ENCODE measurements around the gene KRTAP10-10.

GRCh38 chr21:44595524-44595923, 41.6 kb upstream of the KRTAP10-10 start:
- TF ChIP-seq POLR2A (IDR thresholded peaks at IDR 0.05) (no peak), CTCF (IDR thresholded peaks at IDR 0.05 in 8 of 11, conservative IDR thresholded peaks at IDR 0.05 in 3 of 11) (no peak), POLR2AphosphoS5 (IDR thresholded peaks at IDR 0.05) (no peak)
